ENCODE measurements around the gene LMO7. TPM values are rescaled to one million over a fixed set of nuclear protein-coding genes. Genes with fewer than 3 reads are reported as not detected.

Gene LMO7
- total RNA-seq, 1 donor from 2014 or later: 60.8 TPM

- DNase-seq (ENCODE audit: low spot score in 2 of 2, unreplicated experiment in 2 of 2): no peak
- H3K27ac Mint-ChIP-seq: no peak overlapping the region
- peaks cover 5% of the 10 kb centered on the region for H3K27me3 Mint-ChIP-seq (ENCODE audit: low read depth)
- no peaks in the 10 kb centered on the region for H3K9me3 Mint-ChIP-seq
- TF ChIP-seq CTCF (IDR thresholded peaks at IDR 0.05; ENCODE audit: unreplicated experiment): no peak
- H3K36me3 Mint-ChIP-seq: no peaks in the 10 kb centered on the region
- H3K4me1 Mint-ChIP-seq: peaks cover 30% of the 10 kb centered on the region
- no peak overlapping the region for H3K4me3 Mint-ChIP-seq
Measured at GRCh38 chr13:75906315-75906714, 270.2 kb downstream of the LMO7 start.

GRCh38 chr13:75907044-75907443 lies 270.9 kb downstream of the LMO7 start:
- Mint-ChIP-seq H3K9me3 (no peaks in the 10 kb centered on the region), H3K27ac (no peak overlapping the region), H3K4me1 (peaks cover 30% of the 10 kb centered on the region), H3K36me3 (no peaks in the 10 kb centered on the region), H3K4me3 (no peak overlapping the region), H3K27me3 (ENCODE audit: low read depth) (peaks cover 5% of the 10 kb centered on the region)
- DNase-seq (ENCODE audit: low spot score in 2 of 2, unreplicated experiment in 2 of 2): no peak
- no peak for TF ChIP-seq CTCF (IDR thresholded peaks at IDR 0.05; ENCODE audit: unreplicated experiment)

- Mint-ChIP-seq H3K9me3 (peaks cover 4% of the 10 kb centered on the region), H3K27me3 (ENCODE audit: low read depth) (peaks cover 3% of the 10 kb centered on the region), H3K27ac (peak overlapping the region; percentile 8), H3K4me1 (peaks cover 30% of the 10 kb centered on the region), H3K36me3 (no peaks in the 10 kb centered on the region), H3K4me3 (no peak overlapping the region)
- DNase-seq (ENCODE audit: low spot score in 2 of 2, unreplicated experiment in 2 of 2): no peak
- no peak for TF ChIP-seq CTCF (IDR thresholded peaks at IDR 0.05; ENCODE audit: unreplicated experiment)
Measured at GRCh38 chr13:75908141-75908540, 272.0 kb downstream of the LMO7 start.

Other genes starting within 250 kb of the LMO7 start
- 20.5 to 21.1 TPM (median 21.0 TPM) in 3 replicates for gene TBC1D4, start 154.2 kb upstream of the LMO7 start, total RNA-seq
- 134 to 143 TPM (median 141 TPM) in 3 replicates for gene COMMD6, start 98.5 kb upstream of the LMO7 start, total RNA-seq
- gene UCHL3, start 86.5 kb upstream of the LMO7 start, total RNA-seq: 28.1 to 30.5 TPM (median 28.5 TPM) in 3 replicates

Data from mesothelial cell of epicardium (in vitro differentiated cells).